GM12878 (cell line): ENCODE results near the gene SAP25. TPM values are rescaled to one million over a fixed set of nuclear protein-coding genes. Genes with fewer than 3 reads are reported as not detected.

Source experiments
- ATAC-seq: fragments of 200-7000 bp; cut with Tn5 transposase; 3 replicates; pipeline ENCODE4 v1.9.1; 2020; ENCODE audit warnings: mild to moderate bottlenecking, moderate library complexity
- BruUV-seq: library from RNA; stranded (reverse); fragments of 400-500 nt; replicated peaks from 2 replicates; lab custom pipeline; 2021; lab: Mats Ljungman, UMichigan
- CTCF ChIA-PET: fragments of 300-600 bp; sonication (Branson Sonifier 250); formaldehyde crosslinking; extraction: SDS; loops from one replicate; lab custom pipeline; 2021; ENCODE audit warnings: inconsistent platforms; lab: Yijun Ruan, JAX
- POLR2A ChIA-PET: fragments of 350-600 bp; formaldehyde crosslinking; extraction: SDS; loops from one replicate; lab custom pipeline; 2021; ENCODE audit warnings: inconsistent platforms; lab: Charles Lee
- RAD21 ChIA-PET: fragments of 300-600 bp; sonication (Branson Sonifier 250); formaldehyde crosslinking; loops from one replicate; lab custom pipeline; 2023; ENCODE audit warnings: antibody characterized with exemption; ENCODE audit not compliant: unreplicated experiment; lab: Charles Lee
- SMC1A ChIA-PET: fragments of 300-600 bp; sonication (Branson Sonifier 250); formaldehyde crosslinking; loops from one replicate; lab custom pipeline; 2023; ENCODE audit not compliant: unreplicated experiment, uncharacterized antibody; lab: Charles Lee
- DNase-seq: peaks from one replicate; pipeline ENCODE4 v3.0.0-alpha.2; 2011; ENCODE audit warnings: low read depth, low spot score
- FAIRE-seq: peaks from 3 replicates; lab custom pipeline; 2011; peaks lifted over from hg19 to GRCh38; lab: Jason Lieb, UNC
- H2AFZ ChIP-seq: 2 replicates; pipeline ENCODE4 v1.6.0; 2011; ENCODE audit warnings: low read depth, low read length, control low read depth; ENCODE audit not compliant: control insufficient read depth
- H3K27ac ChIP-seq: 2 replicates; pipeline ENCODE4 v1.5.1; 2011; ENCODE audit warnings: control low read depth; ENCODE audit not compliant: control insufficient read depth, insufficient read depth
- H3K27me3 ChIP-seq, 2 experiments: replicated peaks in 1 of 2; 2 replicates each; pipeline versions ENCODE4 v1.6.0 to v1.6.1; 2011; ENCODE audit warnings: low read length in 1 of 2; ENCODE audit not compliant: control insufficient read depth in 2 of 2, insufficient read depth in 2 of 2
- H3K36me3 ChIP-seq, 2 experiments: 2 replicates each; pipeline ENCODE4 v1.5.1; 2011; ENCODE audit warnings: low read length in 1 of 2; ENCODE audit not compliant: control insufficient read depth in 2 of 2, insufficient read depth in 2 of 2
- H3K4me1 ChIP-seq: 2 replicates; pipeline ENCODE4 v1.6.1; 2011; ENCODE audit warnings: mild to moderate bottlenecking, low read length, moderate library complexity, mixed read lengths; ENCODE audit not compliant: control insufficient read depth, insufficient read depth
- H3K4me2 ChIP-seq: 2 replicates; pipeline ENCODE4 v1.6.0; 2011; ENCODE audit warnings: control low read depth; ENCODE audit not compliant: control insufficient read depth, insufficient read depth
- H3K4me3 ChIP-seq: fragments of 200-600 bp; sonication (generic); 2 replicates; pipeline ENCODE4 v1.5.1; 2016
- H3K79me2 ChIP-seq: 2 replicates; pipeline ENCODE4 v1.6.0; 2011; ENCODE audit warnings: low read length; ENCODE audit not compliant: control insufficient read depth, insufficient read depth
- H3K9ac ChIP-seq: 2 replicates; pipeline ENCODE4 v1.8.0; 2011; ENCODE audit warnings: low read length, control low read depth, mixed read lengths; ENCODE audit not compliant: control insufficient read depth, insufficient read depth
- H3K9me3 ChIP-seq: replicated peaks from 3 replicates; pipeline ENCODE4 v1.5.1; 2011; ENCODE audit warnings: mild to moderate bottlenecking, low read length; ENCODE audit not compliant: control insufficient read depth, insufficient read depth
- H4K20me1 ChIP-seq: 2 replicates; pipeline ENCODE4 v1.6.0; 2011; ENCODE audit not compliant: control insufficient read depth, insufficient read depth
- BCL3 ChIP-seq: IDR thresholded peaks from 2 replicates; pipeline ENCODE4 v1.6.1; 2011; ENCODE audit warnings: borderline replicate concordance, low read depth, mild to moderate bottlenecking, moderate library complexity, low read length; ENCODE audit not compliant: insufficient read depth, poor library complexity, severe bottlenecking
- CTCF ChIP-seq, 3 experiments: IDR thresholded peaks in 2 of 3; conservative IDR thresholded peaks in 1 of 3; 2 replicates each; pipeline ENCODE4 v1.5.1; 2011; ENCODE audit warnings: low read depth in 3 of 3, low read length in 3 of 3, mild to moderate bottlenecking in 3 of 3, control low read depth in 2 of 3, moderate library complexity in 2 of 3, inconsistent platforms in 1 of 3, mixed read lengths in 1 of 3; ENCODE audit not compliant: control insufficient read depth in 2 of 3, insufficient read depth in 1 of 3; ENCODE audit errors: extremely low read depth in 1 of 3
- JUND ChIP-seq: IDR thresholded peaks from 2 replicates; pipeline ENCODE4 v1.6.1; 2012; ENCODE audit warnings: low read depth, mild to moderate bottlenecking, low read length, improper control_type of control experiment, moderate library complexity
- KLF5 ChIP-seq: fragments of 450-650 bp; IDR thresholded peaks from 2 replicates; pipeline ENCODE4 v1.6.1; 2014; ENCODE audit warnings: mild to moderate bottlenecking; ENCODE audit not compliant: partially characterized antibody
- PKNOX1 ChIP-seq: fragments of 450-650 bp; IDR thresholded peaks from 2 replicates; pipeline ENCODE4 v1.6.1; 2016; ENCODE audit warnings: mild to moderate bottlenecking
- YY1 ChIP-seq: IDR thresholded peaks from 2 replicates; pipeline ENCODE4 v1.6.1; 2011; ENCODE audit warnings: low read depth, mild to moderate bottlenecking, low read length
- WGBS: methylation state at CpG from one replicate; pipeline ENCODE4 v1.1.6; 2016; ENCODE audit warnings: low lambda C conversion rate; ENCODE audit not compliant: insufficient replicate concordance, insufficient coverage; ENCODE audit errors: missing lambda C conversion rate; 5-methylcytosine and 5-hydroxymethylcytosine counted together
- in situ Hi-C: fragments of 300-500 bp; cut with MboI; formaldehyde crosslinking; loops from 9 replicates; pipeline ENCODE4 v1.14.3; 2018; ENCODE audit warnings: mixed read lengths
- intact Hi-C: fragments of 100-400 bp; cut with micrococcal nuclease; formaldehyde crosslinking; loops from one replicate; pipeline ENCODE4 v1.14.2; 2022; ENCODE audit not compliant: unreplicated experiment
- polyA plus RNA-seq, 11 experiments: library from polyadenylated mRNA; depleted of rRNA in 4 of 11; unstranded in 6 of 11; stranded (reverse) in 5 of 11; fragments of >200 nt; fragmentation: Nextera tagmentation in 4 of 11; fragmentation: Illumina TruSeq in 1 of 11; extraction: Ambion mirVana in 4 of 11; extraction: Trizol in 1 of 11; gene quantifications; 1 replicate in 1 of 11; 2 replicates in 10 of 11; pipeline versions ENCODE4 v1.2.1 to v1.2.3, GENCODE V29; 2011 to 2016; ENCODE audit warnings: inconsistent platforms in 2 of 11, missing spikeins in 2 of 11, low read depth in 1 of 11
- total RNA-seq, 4 experiments: library from RNA; depleted of rRNA in 3 of 4; stranded (reverse); fragments of >200 nt in 3 of 4; fragmentation: Illumina TruSeq in 1 of 4; extraction: Trizol in 1 of 4; gene quantifications; 2 replicates each; pipeline versions ENCODE4 v1.2.1 to v1.2.3, GENCODE V29; 2013 to 2021
- TF ChIP-seq, protein P1 (sequence below): fragments of 150-350 bp; IDR thresholded peaks from 2 replicates; pipeline ENCODE4 v1.6.1; 2014; ENCODE audit warnings: mild to moderate bottlenecking, low read depth, low read length

The SAP25 gene
- total and polyA plus RNA-seq, 10 of the 15 experiments (the other 5 are each of a cell fraction or from before 2014, with no cell fraction given): 0.14 to 8.6 (median 1.1) TPM

- TF ChIP-seq BCL3: no peak
- TF ChIP-seq, protein P1, sequence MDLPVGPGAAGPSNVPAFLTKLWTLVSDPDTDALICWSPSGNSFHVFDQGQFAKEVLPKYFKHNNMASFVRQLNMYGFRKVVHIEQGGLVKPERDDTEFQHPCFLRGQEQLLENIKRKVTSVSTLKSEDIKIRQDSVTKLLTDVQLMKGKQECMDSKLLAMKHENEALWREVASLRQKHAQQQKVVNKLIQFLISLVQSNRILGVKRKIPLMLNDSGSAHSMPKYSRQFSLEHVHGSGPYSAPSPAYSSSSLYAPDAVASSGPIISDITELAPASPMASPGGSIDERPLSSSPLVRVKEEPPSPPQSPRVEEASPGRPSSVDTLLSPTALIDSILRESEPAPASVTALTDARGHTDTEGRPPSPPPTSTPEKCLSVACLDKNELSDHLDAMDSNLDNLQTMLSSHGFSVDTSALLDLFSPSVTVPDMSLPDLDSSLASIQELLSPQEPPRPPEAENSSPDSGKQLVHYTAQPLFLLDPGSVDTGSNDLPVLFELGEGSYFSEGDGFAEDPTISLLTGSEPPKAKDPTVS: no peak
- TF ChIP-seq, all 136 proteins: peak for 0
Measured at GRCh38 chr7:100600730-100601038, 27.0 kb upstream of the SAP25 start (continued).

DNA sequence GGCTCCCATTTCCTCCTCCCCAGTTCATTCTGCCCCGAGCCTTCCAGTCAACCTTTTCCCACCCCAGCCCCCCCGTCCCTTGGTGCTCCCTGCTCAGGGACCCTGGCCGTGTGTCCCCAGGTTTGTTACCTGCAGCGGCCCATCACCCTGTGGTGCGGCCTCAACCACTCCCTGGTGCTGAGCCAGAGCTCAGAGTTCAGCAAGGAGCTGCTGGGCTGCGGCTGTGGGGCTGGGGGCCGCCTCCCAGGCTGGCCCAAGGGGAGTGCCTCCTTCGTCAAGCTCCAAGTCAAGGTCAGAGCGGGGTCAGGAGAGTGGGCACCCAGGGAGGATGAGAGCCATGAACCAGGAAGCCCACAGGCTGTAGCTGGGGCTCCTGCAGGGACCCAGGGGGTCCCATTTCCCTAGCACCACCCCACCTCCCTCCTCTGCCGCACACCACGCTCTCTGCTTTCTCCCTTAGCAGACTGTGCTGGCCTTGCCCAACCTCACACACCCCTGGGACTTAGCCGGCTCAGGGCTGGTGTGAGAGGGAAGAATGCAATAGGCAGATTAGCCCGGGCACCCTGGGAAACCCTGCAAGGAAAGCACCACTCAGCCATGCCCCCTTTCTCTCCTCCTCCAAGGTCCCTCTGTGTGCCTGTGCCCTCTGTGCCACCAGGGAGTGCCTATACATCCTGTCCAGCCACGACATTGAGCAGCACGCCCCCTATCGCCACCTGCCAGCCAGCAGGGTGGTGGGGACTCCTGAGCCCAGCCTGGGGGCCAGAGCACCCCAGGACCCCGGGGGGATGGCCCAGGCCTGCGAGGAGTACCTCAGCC, 26.4 kb upstream of the SAP25 start:
- ChIA-PET POLR2A (no interaction called here), RAD21 (no interaction called here), CTCF (interaction anchor here (0.6 to 3.4 kb wide), 3 partner anchors 9 to 16 kb away, joined by 3 to 9 read pairs (median 3); no protein-coding TSS in a partner anchor), SMC1A (interaction anchor here (2.5 kb wide), 1 partner anchor 14 kb away, joined by 7 read pairs; the partner anchor contains the start of genes FBXO24 and LRCH4)
- no TSS peak for BruUV-seq
- Histone ChIP-seq H3K4me2 (no peak overlapping the region), H4K20me1 (no peaks in the 10 kb centered on the region), H3K4me3 (no peak overlapping the region), H3K27me3 (peaks cover 0 to 2% of the 10 kb centered on the region in 2 experiments; a peak in 2 of 4 replicates), H3K4me1 (peaks cover 6% of the 10 kb centered on the region), H3K79me2 (no peaks in the 10 kb centered on the region), H2AFZ (no peak overlapping the region), H3K36me3 (no peaks in the 10 kb centered on the region), H3K9ac (no peak overlapping the region), H3K9me3 (no peaks in the 10 kb centered on the region), H3K27ac (no peak overlapping the region)
- ATAC-seq (peak; percentile 17; the same call in 1 of the 3 replicates), FAIRE-seq (no peak), DNase-seq (no peak)
- in situ Hi-C loops: no loop called here
- intact Hi-C loops: no loop called here
- no peak for TF ChIP-seq YY1
- TF ChIP-seq JUND: no peak
- no peak for TF ChIP-seq PKNOX1
- peak in 2 of 3 experiments; percentile 10 to 30; a peak in 3 of 6 replicates for TF ChIP-seq CTCF (IDR thresholded peaks at IDR 0.05 in 2 of 3, conservative IDR thresholded peaks at IDR 0.05 in 1 of 3; ENCODE audit: control insufficient read depth in 2 of 3, extremely low read depth in 1 of 3, insufficient read depth in 1 of 3, low read depth in 3 of 3, low read length in 3 of 3)
- TF ChIP-seq KLF5: no peak
- WGBS: 21% methylated on average over 18 of the region's 18 CpGs
